Activated naive CD8-positive, alpha-beta T cell treated with anti-CD3 and anti-CD28 coated beads, Interleukin-2, amount 50 U/mL, for 24 hours (primary cell): ENCODE measurements around the gene JTB.
"Not testable (repeated sequence)": the region's sequence is repeated elsewhere in the genome, so short reads cannot be mapped to it uniquely, and the experiment has no call there.

Experiments
- ATAC-seq: fragments of 150-1000 bp; cut with Tn5 transposase; one replicate; pipeline ENCODE4 v1.10.0; 2021
- DNase-seq: peaks from one replicate; pipeline ENCODE4 v3.0.0; 2021
- H3K27ac Mint-ChIP-seq: one replicate; pipeline ENCODE4 v1.8.0; 2021; ENCODE audit warnings: mild to moderate bottlenecking, mixed read lengths
- H3K27me3 Mint-ChIP-seq: one replicate; pipeline ENCODE4 v1.8.0; 2021; ENCODE audit warnings: mixed read lengths
- H3K36me3 Mint-ChIP-seq: one replicate; pipeline ENCODE4 v1.8.0; 2021; ENCODE audit warnings: low read depth, mixed read lengths
- H3K4me1 Mint-ChIP-seq: one replicate; pipeline ENCODE4 v1.8.0; 2021; ENCODE audit warnings: mixed read lengths
- H3K4me3 Mint-ChIP-seq: one replicate; pipeline ENCODE4 v1.8.0; 2021; ENCODE audit warnings: mild to moderate bottlenecking, moderate library complexity, mixed read lengths
- H3K9me3 Mint-ChIP-seq: one replicate; pipeline ENCODE4 v1.8.0; 2021; ENCODE audit warnings: mixed read lengths

JTB gene

GRCh38 chr1:153987621-153988020 is 10.1 kb upstream of the JTB start:
- ATAC-seq (no peak), DNase-seq (no peak)
- Mint-ChIP-seq H3K4me3 (no peak overlapping the region), H3K27me3 (no peaks in the 10 kb centered on the region), H3K27ac (peak overlapping the region; percentile 90), H3K4me1 (peaks cover 56% of the 10 kb centered on the region), H3K36me3 (peaks cover 26% of the 10 kb centered on the region), H3K9me3 (no peaks in the 10 kb centered on the region)

DNA sequence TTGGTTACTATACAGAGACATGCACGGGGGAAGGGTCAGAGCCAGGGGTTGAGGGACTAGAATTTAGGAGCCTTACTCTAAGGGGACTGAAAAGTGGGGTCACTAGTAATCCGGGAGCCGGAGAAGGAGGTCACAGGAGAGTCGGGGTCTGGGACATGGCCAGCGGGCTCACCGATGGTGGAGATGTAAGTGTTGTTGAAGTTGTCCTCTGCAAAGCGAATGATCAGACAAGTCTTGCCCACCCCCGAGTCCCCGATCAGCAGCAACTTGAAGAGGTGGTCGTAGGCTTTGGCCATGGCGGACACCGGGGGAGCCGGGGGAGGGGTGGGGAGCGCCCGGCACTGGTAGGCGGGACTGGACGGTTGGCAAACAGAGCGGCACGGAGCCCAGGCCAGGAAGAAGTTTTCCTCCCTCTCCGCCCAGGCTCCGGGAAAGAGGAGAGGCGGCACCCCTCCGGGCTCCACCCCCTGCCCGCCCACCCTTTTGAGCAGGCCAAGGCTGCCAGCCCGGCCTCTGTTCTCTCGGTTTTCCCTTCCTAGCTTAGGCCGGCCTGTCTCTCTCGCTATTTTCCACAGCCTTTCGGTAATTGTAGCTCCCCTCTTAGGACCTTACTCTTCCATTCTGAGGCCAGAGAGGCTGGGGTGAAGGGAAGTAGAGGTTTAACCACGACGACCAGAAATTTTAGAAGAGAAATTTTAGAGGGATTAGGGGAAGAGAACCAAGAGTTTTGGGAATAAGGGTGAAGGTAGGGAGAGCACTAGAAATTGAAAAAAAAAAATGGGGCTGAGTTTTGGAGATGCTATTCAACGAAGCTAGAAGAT is 8.7 kb upstream of the JTB start, which contains the start of gene RAB13:
Gene RAB13 (minus strand): TSS at position 399 of the 821 bp plus-strand sequence. CDS start 103 bp downstream, at position 296.
- Mint-ChIP-seq H3K36me3 (peaks cover 11% of the 10 kb centered on the region), H3K9me3 (no peaks in the 10 kb centered on the region), H3K4me3 (peak within 1 kb of the TSS; percentile 88), H3K27ac (peak within 1 kb of the TSS; percentile 92), H3K27me3 (no peaks in the 10 kb centered on the region), H3K4me1 (peaks cover 41% of the 10 kb centered on the region)
- DNase-seq (no peak), ATAC-seq (peak; percentile 38)

DNA sequence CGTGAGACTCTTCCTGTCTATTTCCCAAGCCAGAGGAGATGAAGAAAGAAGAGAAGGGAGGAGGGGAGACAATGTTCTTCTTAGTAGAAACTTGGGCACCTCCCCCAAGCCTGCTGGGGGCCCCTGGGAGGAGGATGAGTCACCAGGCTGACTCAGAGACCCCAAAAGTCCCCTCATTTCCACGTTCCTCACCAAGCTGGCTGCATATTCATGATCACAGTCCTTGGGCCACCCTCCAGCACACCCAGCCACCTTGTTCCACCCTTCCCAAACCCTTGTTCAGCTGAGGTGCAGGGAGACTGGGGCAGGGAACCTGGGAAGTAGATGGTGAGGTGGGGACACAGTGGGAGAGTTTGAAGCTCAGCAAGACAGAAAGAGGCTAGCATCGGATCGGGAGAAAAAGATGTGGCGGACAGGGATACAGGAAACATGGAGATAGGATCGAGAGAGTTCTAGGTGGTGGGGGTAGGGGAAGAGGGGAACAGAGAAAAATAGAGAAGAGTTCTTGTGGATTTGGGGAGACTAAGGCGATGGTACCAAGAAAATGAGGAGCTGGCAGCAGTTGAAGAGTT is 8.0 kb upstream of the JTB start:
- ATAC-seq (peak; percentile 78), DNase-seq (peak; percentile 68)
- peaks cover 38% of the 10 kb centered on the region for H3K4me1 Mint-ChIP-seq

DNA sequence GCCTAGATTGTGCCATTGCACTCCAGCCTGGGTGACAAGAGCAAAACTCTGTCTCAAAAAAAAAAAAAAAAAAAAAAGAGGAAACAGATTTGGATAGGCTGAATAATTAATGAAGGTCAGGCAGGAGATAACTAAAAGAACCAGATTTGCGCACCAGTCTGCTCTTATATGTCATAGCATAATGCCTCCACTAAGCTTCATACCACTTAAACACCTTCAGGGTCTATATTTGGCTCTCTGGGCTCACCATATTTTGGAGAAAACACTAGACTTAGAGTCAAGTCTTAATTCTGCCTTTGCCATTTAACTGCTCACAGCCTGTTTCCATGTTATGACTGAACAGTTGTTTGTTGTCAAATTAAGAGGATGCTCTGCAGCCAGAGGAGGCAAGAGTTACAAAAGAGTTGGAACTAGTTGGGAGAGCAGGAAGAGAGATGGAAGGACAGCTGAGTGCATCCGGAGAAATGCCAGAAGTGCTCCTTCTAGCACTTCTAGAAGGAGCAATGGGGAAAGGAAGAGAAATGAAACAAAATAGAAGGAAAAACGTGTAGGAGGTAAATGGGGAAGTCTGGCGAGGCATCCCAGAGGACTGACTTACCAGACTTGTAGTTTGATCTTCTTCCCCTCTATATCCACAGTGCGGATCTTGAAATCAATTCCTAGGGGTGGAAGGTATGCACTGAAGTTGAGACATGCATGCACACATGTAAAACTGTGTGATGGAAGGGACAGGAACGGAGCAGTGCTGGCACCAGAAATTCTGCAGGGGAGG is 6.8 kb upstream of the JTB start:
- DNase-seq (no peak), ATAC-seq (no peak)
- Mint-ChIP-seq H3K9me3 (no peaks in the 10 kb centered on the region), H3K36me3 (peaks cover 6% of the 10 kb centered on the region), H3K27ac (peak overlapping the region; percentile 2), H3K4me1 (peaks cover 33% of the 10 kb centered on the region), H3K27me3 (no peaks in the 10 kb centered on the region), H3K4me3 (no peak overlapping the region)

More for the DNA sequence above, 8.0 kb upstream of the JTB start:
- Mint-ChIP-seq H3K4me3 (peak overlapping the region; percentile 88), H3K27me3 (no peaks in the 10 kb centered on the region), H3K9me3 (no peaks in the 10 kb centered on the region), H3K36me3 (peaks cover 4% of the 10 kb centered on the region), H3K27ac (peak overlapping the region; percentile 92)

DNA sequence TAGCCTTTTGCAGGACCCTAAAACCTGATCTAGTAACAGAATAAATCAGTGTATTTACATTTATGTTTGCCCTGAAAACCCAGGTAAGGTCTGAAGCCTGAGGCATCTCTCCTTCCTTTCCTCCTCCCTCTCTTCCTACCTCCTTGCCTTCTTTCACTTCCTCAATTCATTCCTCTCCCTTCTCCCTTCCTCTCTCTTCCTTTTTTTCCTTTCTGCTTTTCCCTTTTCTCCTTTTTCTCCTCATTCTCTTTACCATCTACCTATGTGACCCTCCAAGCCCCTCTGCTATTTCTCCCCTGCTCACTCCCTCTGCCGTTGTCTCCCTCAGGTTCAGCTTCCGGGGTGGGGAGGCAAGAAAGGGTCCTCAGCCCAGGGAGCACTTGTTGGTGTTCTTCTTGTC is 4.3 kb upstream of the JTB start:
- not testable (repeated sequence) for H3K27me3 Mint-ChIP-seq, ATAC-seq, H3K27ac Mint-ChIP-seq, H3K4me3 Mint-ChIP-seq, H3K9me3 Mint-ChIP-seq, DNase-seq
- Mint-ChIP-seq H3K4me1 (peaks cover 37% of the 10 kb centered on the region), H3K36me3 (peaks cover 13% of the 10 kb centered on the region)

GRCh38 chr1:153979091-153979490 is 1.6 kb upstream of the JTB start:
- not testable (repeated sequence) for H3K27ac Mint-ChIP-seq, ATAC-seq, DNase-seq, H3K9me3 Mint-ChIP-seq, H3K27me3 Mint-ChIP-seq
- peaks cover 33% of the 10 kb centered on the region for H3K36me3 Mint-ChIP-seq
- H3K4me1 Mint-ChIP-seq: peaks cover 33% of the 10 kb centered on the region
- peak overlapping the region; percentile 97 for H3K4me3 Mint-ChIP-seq

- H3K27me3 Mint-ChIP-seq: no peaks in the 10 kb centered on the region
- H3K4me1 Mint-ChIP-seq: peaks cover 34% of the 10 kb centered on the region
- ATAC-seq (no peak), DNase-seq (no peak)
- no peaks in the 10 kb centered on the region for H3K9me3 Mint-ChIP-seq
- peak overlapping the region; percentile 96 for H3K27ac Mint-ChIP-seq
- H3K36me3 Mint-ChIP-seq: peaks cover 37% of the 10 kb centered on the region
- peak overlapping the region; percentile 97 for H3K4me3 Mint-ChIP-seq
Measured at GRCh38 chr1:153978274-153978909, 918 bp upstream of the JTB start.

DNA sequence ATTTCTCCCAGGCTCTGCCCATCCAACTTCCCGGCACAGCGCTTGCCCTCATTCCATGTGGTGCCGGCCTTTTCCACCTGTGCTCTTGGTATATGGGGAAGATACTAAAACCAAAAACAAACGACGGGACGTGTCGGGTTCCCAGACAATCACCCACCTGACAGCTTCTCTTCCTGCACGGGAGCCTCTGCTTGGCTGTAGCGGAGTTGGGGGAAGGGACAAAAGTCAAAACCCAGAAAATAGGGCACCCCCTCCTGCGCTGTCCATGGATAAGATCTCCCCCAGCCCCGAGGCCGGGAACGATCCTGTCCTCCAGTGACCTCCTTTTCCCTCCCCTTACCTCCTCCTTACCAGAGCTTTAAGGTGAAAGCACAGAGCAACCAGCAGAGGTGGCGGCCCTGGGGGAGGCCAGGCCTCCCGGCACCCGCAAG is 640 bp downstream of the JTB start:
- Mint-ChIP-seq H3K27me3 (no peaks in the 10 kb centered on the region), H3K27ac (peak overlapping the region; percentile 97), H3K4me3 (peak overlapping the region; percentile 97), H3K4me1 (peaks cover 42% of the 10 kb centered on the region), H3K9me3 (no peaks in the 10 kb centered on the region), H3K36me3 (peaks cover 40% of the 10 kb centered on the region)
- no peak for DNase-seq
- ATAC-seq: peak; percentile 4

DNA sequence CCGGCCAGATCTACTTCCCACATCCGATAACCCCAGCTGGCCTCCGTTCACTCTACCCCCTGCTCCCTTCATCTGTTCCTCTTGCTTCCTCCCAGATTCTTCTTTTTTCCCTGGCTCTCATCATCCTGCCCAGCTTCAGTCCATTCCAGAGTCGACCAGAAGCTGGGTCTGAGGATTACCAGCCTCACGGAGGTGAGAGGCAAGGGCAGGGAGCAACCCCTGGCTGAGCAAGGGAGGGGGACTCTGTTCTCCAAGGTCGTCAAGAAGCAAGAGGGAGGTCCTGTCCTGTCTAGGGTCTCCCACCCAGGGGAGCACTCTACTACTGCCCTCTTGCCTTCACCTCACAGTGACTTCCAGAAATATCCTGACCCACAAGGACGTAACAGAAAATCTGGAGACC is 3.9 kb downstream of the JTB start:
- H3K4me3 Mint-ChIP-seq: no peak overlapping the region
- ATAC-seq: no peak

DNA sequence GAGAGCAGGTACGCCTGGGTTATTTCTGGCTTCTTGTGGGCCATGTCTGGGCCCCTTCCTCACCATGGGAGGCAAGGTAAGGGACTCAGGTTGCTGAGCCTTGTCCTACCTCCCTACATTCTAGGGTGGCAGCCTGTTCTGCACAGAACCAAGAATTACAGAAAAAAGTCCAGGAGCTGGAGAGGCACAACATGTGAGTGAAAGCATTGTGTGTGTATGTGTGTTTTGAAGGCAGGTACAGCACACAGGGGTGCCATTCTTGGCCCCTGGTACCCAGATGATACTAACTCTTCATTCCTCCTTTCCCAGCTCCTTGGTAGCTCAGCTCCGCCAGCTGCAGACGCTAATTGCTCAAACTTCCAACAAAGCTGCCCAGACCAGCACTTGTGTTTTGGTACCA is 4.4 kb downstream of the JTB start:
- Mint-ChIP-seq H3K36me3 (peaks cover 38% of the 10 kb centered on the region), H3K27ac (no peak overlapping the region), H3K9me3 (no peaks in the 10 kb centered on the region), H3K4me1 (peaks cover 42% of the 10 kb centered on the region), H3K4me3 (no peak overlapping the region), H3K27me3 (no peaks in the 10 kb centered on the region)
- ATAC-seq: no peak
- DNase-seq: no peak

More for the DNA sequence above, 3.9 kb downstream of the JTB start:
- no peaks in the 10 kb centered on the region for H3K27me3 Mint-ChIP-seq
- peaks cover 42% of the 10 kb centered on the region for H3K4me1 Mint-ChIP-seq
- no peak for DNase-seq
- no peaks in the 10 kb centered on the region for H3K9me3 Mint-ChIP-seq
- H3K27ac Mint-ChIP-seq: no peak overlapping the region
- peaks cover 38% of the 10 kb centered on the region for H3K36me3 Mint-ChIP-seq

GRCh38 chr1:153970346-153970745 is 7.1 kb downstream of the JTB start:
- H3K36me3 Mint-ChIP-seq: peaks cover 19% of the 10 kb centered on the region
- H3K27me3 Mint-ChIP-seq: no peaks in the 10 kb centered on the region
- no peak overlapping the region for H3K27ac Mint-ChIP-seq
- H3K4me3 Mint-ChIP-seq: no peak overlapping the region
- ATAC-seq (no peak), DNase-seq (no peak)
- H3K4me1 Mint-ChIP-seq: peaks cover 51% of the 10 kb centered on the region
- no peaks in the 10 kb centered on the region for H3K9me3 Mint-ChIP-seq

GRCh38 chr1:153968972-153969371 is 8.5 kb downstream of the JTB start:
- no peak for ATAC-seq
- Mint-ChIP-seq H3K27ac (peak overlapping the region; percentile 41), H3K36me3 (peaks cover 9% of the 10 kb centered on the region), H3K4me1 (peaks cover 51% of the 10 kb centered on the region), H3K27me3 (no peaks in the 10 kb centered on the region), H3K9me3 (no peaks in the 10 kb centered on the region), H3K4me3 (no peak overlapping the region)
- no peak for DNase-seq

GRCh38 chr1:153968408-153968807 is 9.1 kb downstream of the JTB start:
- Mint-ChIP-seq H3K27ac (peak overlapping the region; percentile 92), H3K4me1 (peaks cover 55% of the 10 kb centered on the region), H3K9me3 (no peaks in the 10 kb centered on the region), H3K4me3 (peak overlapping the region; percentile 91), H3K27me3 (no peaks in the 10 kb centered on the region), H3K36me3 (peaks cover 4% of the 10 kb centered on the region)
- DNase-seq (no peak), ATAC-seq (no peak)

DNA sequence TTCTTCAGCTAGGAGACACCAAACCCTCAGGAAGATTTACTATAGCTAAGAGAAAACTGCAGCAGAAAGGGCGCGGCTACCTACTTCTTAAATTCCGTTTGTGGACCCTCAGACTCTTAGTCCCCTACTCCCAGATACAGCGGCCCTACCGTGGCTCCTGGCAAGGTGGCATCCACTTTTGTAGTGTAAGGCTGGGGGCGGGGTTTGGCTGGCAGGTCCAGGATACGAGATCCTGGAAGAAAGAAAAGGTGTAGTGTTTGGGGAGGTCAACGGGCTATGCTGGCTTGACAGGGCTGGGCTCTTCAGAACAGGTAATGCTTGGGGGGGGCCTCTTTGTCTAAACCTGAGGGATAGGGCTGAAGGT is 9.5 kb downstream of the JTB start:
- peak overlapping the region; percentile 91 for H3K4me3 Mint-ChIP-seq
- ATAC-seq (no peak), DNase-seq (no peak)
- H3K4me1 Mint-ChIP-seq: peaks cover 57% of the 10 kb centered on the region
- peak overlapping the region; percentile 92 for H3K27ac Mint-ChIP-seq
- no peaks in the 10 kb centered on the region for H3K27me3 Mint-ChIP-seq
- H3K36me3 Mint-ChIP-seq: peaks cover 2% of the 10 kb centered on the region
- H3K9me3 Mint-ChIP-seq: no peaks in the 10 kb centered on the region
